Sigmoid colon (tissue), 4 donors: Measurements from ENCODE around the gene TBC1D16.

Source experiments
- EP300 ChIP-seq, 4 donors: sonication (generic); formaldehyde crosslinking; IDR thresholded peaks; one replicate each; pipeline ENCODE4 v1.6.1; 2017; ENCODE audit warnings: antibody characterized with exemption in 4 of 4
- POLR2A ChIP-seq, 2 donors: fragments of 450-650 bp; IDR thresholded peaks; one replicate each; pipeline ENCODE4 v1.6.1; 2016; ENCODE audit warnings: antibody characterized with exemption in 2 of 2, mild to moderate bottlenecking in 2 of 2, moderate library complexity in 2 of 2
- POLR2AphosphoS5 ChIP-seq, 4 donors: sonication (generic); formaldehyde crosslinking; IDR thresholded peaks; one replicate each; pipeline ENCODE4 v1.6.1; 2017; ENCODE audit warnings: antibody characterized with exemption in 4 of 4
- TF ChIP-seq, protein P1 (sequence below), 4 experiments: fragments of 450-650 bp in 3 of 4; fragments of 200-600 bp in 1 of 4; IDR thresholded peaks; one replicate each; pipeline ENCODE4 v1.5.1; 2016 to 2019; ENCODE audit warnings: antibody characterized with exemption in 4 of 4, mild to moderate bottlenecking in 3 of 4, moderate library complexity in 2 of 4

DNA sequence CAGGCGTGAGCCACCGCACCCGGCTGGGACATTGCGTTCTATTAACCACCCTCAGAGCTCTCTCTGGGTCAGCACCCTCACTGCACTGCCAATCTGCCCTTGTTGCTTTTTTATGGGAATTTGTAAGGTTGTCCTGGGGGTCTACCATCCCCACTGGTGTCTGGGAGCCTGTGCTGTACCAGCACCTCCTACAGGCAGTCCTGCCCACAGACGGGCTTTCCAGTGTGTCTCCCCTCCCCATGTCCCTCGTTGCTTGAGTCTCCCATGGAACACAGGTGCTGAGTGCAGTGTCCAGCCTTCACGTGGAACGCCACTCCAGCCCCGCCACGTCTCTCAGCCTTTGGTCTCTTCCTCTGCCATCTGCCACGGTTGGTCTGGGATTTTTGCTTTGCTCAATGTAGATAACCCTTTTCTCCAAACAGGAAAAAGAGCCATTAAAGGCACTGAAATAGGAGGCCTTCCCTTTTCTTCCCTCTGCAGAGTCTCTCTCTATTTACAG, 128.4 kb downstream of the TBC1D16 start:
- TF ChIP-seq, protein P1, sequence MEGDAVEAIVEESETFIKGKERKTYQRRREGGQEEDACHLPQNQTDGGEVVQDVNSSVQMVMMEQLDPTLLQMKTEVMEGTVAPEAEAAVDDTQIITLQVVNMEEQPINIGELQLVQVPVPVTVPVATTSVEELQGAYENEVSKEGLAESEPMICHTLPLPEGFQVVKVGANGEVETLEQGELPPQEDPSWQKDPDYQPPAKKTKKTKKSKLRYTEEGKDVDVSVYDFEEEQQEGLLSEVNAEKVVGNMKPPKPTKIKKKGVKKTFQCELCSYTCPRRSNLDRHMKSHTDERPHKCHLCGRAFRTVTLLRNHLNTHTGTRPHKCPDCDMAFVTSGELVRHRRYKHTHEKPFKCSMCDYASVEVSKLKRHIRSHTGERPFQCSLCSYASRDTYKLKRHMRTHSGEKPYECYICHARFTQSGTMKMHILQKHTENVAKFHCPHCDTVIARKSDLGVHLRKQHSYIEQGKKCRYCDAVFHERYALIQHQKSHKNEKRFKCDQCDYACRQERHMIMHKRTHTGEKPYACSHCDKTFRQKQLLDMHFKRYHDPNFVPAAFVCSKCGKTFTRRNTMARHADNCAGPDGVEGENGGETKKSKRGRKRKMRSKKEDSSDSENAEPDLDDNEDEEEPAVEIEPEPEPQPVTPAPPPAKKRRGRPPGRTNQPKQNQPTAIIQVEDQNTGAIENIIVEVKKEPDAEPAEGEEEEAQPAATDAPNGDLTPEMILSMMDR (IDR thresholded peaks at IDR 0.05), result no peak
- TF ChIP-seq EP300 (IDR thresholded peaks at IDR 0.05), result no peak
- no peak for TF ChIP-seq POLR2A (IDR thresholded peaks at IDR 0.05)
- no peak for TF ChIP-seq POLR2AphosphoS5 (IDR thresholded peaks at IDR 0.05)
